Fibroblast of pulmonary artery (primary cell): Measurements from ENCODE around the gene TCERG1L.

Experiments used
- DNase-seq: peaks from one replicate; pipeline ENCODE4 v3.0.0-alpha.2; 2010; ENCODE audit warnings: low read depth
- H3K4me3 ChIP-seq: replicated peaks from 2 replicates; pipeline ENCODE4 v1.5.1; 2011; ENCODE audit warnings: low read depth, mild to moderate bottlenecking, control low read depth, low read length, moderate library complexity
- TF ChIP-seq, protein P1 (sequence below): IDR thresholded peaks from 2 replicates; pipeline ENCODE4 v1.5.1; 2011; ENCODE audit warnings: mild to moderate bottlenecking, control low read depth, low read length, inconsistent platforms; ENCODE audit errors: missing control alignments

TCERG1L gene

DNA sequence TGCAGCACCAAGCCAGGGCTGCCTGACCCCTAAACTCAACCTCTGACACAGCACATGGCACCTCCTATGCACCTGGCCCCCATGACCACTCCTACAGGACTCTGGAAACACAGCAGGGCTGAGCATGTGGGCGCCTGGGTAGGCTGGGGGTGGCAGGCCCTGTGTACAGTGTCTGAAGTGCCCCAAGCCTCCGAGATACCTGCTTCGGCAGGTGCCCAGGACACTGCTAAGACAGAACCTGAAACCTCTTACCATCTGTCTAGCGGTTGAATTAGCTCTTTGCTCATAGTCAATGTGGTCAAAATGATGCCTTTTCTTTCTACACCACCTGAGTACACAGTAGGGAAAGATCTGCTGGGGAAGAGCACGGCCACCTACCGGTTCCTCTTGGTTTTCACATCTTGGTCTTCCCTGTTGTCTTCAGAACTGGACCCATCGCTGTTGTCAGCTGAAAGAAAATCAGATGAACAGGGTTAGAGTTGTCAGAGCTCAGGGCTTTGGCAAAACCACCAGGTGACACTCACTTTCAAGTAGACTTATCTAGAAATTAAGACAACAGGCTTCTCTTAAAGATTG is 177.4 kb downstream of the TCERG1L start:
- DNase-seq: no peak
- TF ChIP-seq, protein P1, sequence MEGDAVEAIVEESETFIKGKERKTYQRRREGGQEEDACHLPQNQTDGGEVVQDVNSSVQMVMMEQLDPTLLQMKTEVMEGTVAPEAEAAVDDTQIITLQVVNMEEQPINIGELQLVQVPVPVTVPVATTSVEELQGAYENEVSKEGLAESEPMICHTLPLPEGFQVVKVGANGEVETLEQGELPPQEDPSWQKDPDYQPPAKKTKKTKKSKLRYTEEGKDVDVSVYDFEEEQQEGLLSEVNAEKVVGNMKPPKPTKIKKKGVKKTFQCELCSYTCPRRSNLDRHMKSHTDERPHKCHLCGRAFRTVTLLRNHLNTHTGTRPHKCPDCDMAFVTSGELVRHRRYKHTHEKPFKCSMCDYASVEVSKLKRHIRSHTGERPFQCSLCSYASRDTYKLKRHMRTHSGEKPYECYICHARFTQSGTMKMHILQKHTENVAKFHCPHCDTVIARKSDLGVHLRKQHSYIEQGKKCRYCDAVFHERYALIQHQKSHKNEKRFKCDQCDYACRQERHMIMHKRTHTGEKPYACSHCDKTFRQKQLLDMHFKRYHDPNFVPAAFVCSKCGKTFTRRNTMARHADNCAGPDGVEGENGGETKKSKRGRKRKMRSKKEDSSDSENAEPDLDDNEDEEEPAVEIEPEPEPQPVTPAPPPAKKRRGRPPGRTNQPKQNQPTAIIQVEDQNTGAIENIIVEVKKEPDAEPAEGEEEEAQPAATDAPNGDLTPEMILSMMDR: no peak
- no peak overlapping the region for H3K4me3 ChIP-seq

DNA sequence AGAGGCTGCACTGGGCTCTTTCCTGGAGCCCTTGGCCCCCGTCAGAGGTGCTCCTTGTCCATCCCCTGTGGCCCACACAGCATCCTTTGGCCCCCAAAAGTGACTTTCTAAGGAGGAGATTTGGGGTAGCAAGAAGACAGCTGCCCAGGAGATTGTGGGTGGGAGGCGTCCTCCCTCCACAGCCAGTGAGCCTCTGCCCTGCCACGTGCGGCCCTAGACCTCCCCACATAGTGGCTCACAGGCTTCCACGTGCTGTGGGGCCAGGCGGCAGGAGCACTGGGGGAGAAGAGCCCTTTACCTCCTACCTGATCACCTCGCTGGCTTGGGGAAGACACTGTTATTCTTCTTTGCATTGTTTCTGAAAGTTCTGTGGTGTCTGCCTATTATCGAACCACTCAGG is 178.8 kb downstream of the TCERG1L start:
- TF ChIP-seq, protein P1: no peak
- no peak overlapping the region for H3K4me3 ChIP-seq
- DNase-seq: no peak

DNA sequence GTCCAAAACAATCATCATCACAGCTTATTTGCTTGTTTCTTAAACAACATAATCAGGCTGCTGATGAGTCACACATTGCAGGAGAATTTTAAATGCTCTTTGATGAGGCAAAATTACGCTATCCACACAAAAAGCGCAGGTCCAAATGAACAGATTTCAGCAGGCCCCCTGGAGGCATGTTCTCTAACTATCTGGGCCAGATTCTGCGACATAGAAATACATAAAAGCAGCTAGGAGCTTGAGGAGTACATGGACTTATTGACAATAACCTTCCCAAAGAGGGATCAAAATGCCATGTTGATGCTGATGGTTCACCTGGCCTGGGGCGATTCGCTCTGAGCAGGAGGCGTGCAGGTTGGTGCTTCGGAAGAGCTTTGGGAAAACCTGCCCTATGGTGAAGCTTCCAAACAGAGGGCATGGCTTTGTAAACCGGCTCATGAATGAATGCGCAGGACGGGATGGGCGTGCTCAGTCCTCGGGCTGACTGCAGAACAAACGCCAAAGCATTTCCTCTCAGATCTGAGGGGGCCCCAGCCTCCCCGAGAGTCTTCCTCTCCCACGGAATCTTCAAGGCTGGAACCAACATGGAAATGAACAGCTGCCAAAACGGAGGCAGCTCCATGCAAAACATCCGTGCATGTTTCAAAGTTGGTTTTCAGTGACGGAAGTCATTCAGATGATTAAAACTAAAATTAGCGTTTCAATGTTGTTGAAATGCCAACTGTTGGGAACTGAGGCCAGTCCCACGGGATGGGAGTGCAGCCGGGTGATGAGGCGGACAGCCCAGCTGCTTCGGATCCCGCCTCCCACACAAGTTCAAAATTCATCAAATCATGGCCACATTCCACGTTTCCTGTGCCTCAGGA is 179.6 kb downstream of the TCERG1L start:
- TF ChIP-seq, protein P1: no peak
- no peak for DNase-seq
- no peak overlapping the region for H3K4me3 ChIP-seq

DNA sequence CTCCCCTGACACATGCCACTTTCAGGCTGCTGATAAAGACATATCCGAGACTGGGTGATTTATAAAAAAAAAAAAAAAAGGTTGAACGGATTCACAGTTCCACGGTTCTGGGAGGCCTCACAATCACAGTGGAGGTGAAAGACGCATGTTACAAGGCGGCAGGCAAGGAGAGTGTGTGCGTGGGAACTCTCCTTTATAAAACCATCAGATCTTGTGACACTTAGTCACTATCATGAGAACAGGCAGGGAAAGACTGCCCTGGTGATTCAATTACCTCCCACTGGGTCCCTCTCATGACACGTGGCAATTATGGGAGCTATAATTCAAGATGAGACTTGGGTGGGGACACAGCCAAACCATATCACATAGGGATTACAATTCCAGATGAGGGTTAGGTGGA is 181.5 kb downstream of the TCERG1L start:
- H3K4me3 ChIP-seq: no peak overlapping the region
- DNase-seq: no peak
- TF ChIP-seq, protein P1: no peak

DNA sequence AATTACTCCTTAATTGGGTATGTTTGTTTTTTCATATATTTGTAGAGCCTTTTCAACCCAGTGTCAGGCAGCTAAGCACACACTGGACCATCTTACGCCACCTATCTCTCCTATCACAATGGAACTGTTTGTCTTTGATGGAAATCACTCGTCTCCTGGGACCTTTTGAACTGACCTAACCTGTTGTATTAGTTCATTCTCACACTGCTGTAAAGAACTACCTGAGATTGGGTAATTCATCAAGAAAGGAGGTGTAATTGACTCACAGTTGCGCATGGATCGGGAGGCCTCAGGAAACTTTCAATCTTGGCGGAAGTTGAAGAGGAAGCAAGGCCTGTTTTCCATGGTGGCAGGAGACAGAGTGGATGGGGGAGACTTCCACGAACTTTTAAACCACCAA is 182.0 kb downstream of the TCERG1L start:
- no peak overlapping the region for H3K4me3 ChIP-seq
- DNase-seq: no peak
- TF ChIP-seq, protein P1: no peak

DNA sequence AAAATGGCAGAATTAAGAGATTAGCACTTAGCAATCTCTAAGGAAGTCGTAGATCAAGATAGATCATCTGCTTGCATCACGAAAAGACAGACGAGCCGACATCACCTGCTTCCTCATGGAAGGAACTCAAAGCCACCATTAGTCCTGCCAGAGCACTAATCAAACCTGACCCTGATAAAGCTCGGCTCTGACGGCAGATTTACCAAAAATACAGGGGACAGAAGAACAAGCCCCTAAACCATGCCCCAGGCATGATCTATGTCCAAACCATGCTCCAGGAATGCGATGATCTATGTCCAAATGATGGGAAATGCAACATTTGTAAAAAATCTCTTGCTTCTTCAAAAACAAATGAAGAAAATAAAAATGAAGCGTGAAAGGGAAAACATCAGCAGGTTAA is 182.8 kb downstream of the TCERG1L start:
- H3K4me3 ChIP-seq: no peak overlapping the region
- TF ChIP-seq, protein P1: no peak
- no peak for DNase-seq
